HCT116 (cell line): ENCODE data around the gene CRB1. TPM values are rescaled to one million over a fixed set of nuclear protein-coding genes. Genes with fewer than 3 reads are reported as not detected.

Source experiments
- ATAC-seq: fragments of 200-7000 bp; cut with Tn5 transposase; 2 replicates; pipeline ENCODE4 v1.9.1; 2020; ENCODE audit warnings: mild to moderate bottlenecking, moderate library complexity
- BruUV-seq: library from RNA; stranded (reverse); fragments of 400-500 nt; replicated peaks from 2 replicates; lab custom pipeline; 2021; lab: Mats Ljungman, UMichigan
- CTCF ChIA-PET: fragments of 300-600 bp; sonication (Branson Sonifier 250); formaldehyde crosslinking; loops from one replicate; lab custom pipeline; 2021; ENCODE audit warnings: antibody characterized with exemption; lab: Charles Lee
- POLR2A ChIA-PET: fragments of 300-600, 350-600 bp; sonication (Branson Sonifier 250); formaldehyde crosslinking; loops from one replicate; lab custom pipeline; 2021; ENCODE audit warnings: antibody characterized with exemption; lab: Charles Lee
- RAD21 ChIA-PET, 2 experiments: fragments of 300-600 bp; sonication (Branson Sonifier 250); formaldehyde crosslinking; loops; one replicate each; lab custom pipeline; 2023; ENCODE audit warnings: low total read pairs in 2 of 2; ENCODE audit not compliant: uncharacterized antibody in 2 of 2, unreplicated experiment in 2 of 2, low non-redundant PET in 1 of 2; lab: Charles Lee
- DNase-seq: peaks from one replicate; pipeline ENCODE4 v3.0.0-alpha.2; 2010; ENCODE audit warnings: low read depth, low spot score
- H2AFZ ChIP-seq: fragments of 200-600 bp; shearing (Covaris generic), sonication (generic); 2 replicates; pipeline ENCODE4 v1.6.1; 2017; ENCODE audit warnings: low read depth, mixed run types, mixed read lengths, antibody characterized with exemption, low read length; ENCODE audit not compliant: poor library complexity, severe bottlenecking
- H3K27ac ChIP-seq: 2 replicates; pipeline ENCODE4 v1.5.1; 2012; ENCODE audit warnings: low read depth, low read length
- H3K27me3 ChIP-seq: fragments of 200-600 bp; sonication (generic); 2 replicates; pipeline ENCODE4 v1.6.1; 2016; ENCODE audit warnings: mixed run types, low read length, mixed read lengths; ENCODE audit not compliant: insufficient read depth
- H3K36me3 ChIP-seq, 2 experiments: fragments of 200-500 bp in 1 of 2; fragments of 200-600 bp in 1 of 2; sonication (Bioruptor generic) in 1 of 2; sonication (generic) in 1 of 2; 2 replicates each; pipeline versions ENCODE4 v1.5.1 to v1.6.1; 2014 to 2016; ENCODE audit warnings: low read length in 2 of 2, inconsistent platforms in 1 of 2, mixed read lengths in 1 of 2, mixed run types in 1 of 2; ENCODE audit not compliant: insufficient read depth in 2 of 2, control insufficient read depth in 1 of 2
- H3K4me1 ChIP-seq, 2 experiments: fragments of 200-600 bp in 1 of 2; sonication (generic) in 1 of 2; 2 replicates each; pipeline versions ENCODE4 v1.5.1 to v1.6.1; 2012 to 2017; ENCODE audit warnings: low read length in 2 of 2, inconsistent platforms in 1 of 2, mild to moderate bottlenecking in 1 of 2, mixed read lengths in 1 of 2, mixed run types in 1 of 2, moderate library complexity in 1 of 2; ENCODE audit not compliant: insufficient read depth in 2 of 2, control insufficient read depth in 1 of 2
- H3K4me2 ChIP-seq: fragments of 200-600 bp; sonication (generic); 2 replicates; pipeline ENCODE4 v1.6.1; 2017; ENCODE audit warnings: mixed run types, low read length, mixed read lengths
- H3K4me3 ChIP-seq, 2 experiments: fragments of 200-600 bp in 1 of 2; sonication (generic) in 1 of 2; replicated peaks in 1 of 2; 2 replicates each; pipeline ENCODE4 v1.5.1; 2011 to 2016; ENCODE audit warnings: low read length in 2 of 2, control low read depth in 1 of 2, low read depth in 1 of 2, mild to moderate bottlenecking in 1 of 2, mixed read lengths in 1 of 2, mixed run types in 1 of 2
- H3K79me2 ChIP-seq: fragments of 200-600 bp; sonication (generic); 2 replicates; pipeline ENCODE4 v1.6.1; 2017; ENCODE audit warnings: mild to moderate bottlenecking, mixed run types, low read length, moderate library complexity, mixed read lengths; ENCODE audit not compliant: insufficient read depth
- H3K9ac ChIP-seq: fragments of 200-600 bp; sonication (generic); 2 replicates; pipeline ENCODE4 v1.6.1; 2016; ENCODE audit warnings: low read length, mixed read lengths
- H3K9me2 ChIP-seq: fragments of 200-600 bp; sonication (generic), shearing (Covaris generic); 2 replicates; pipeline ENCODE4 v1.6.1; 2017; ENCODE audit warnings: mixed run types, mild to moderate bottlenecking, moderate library complexity; ENCODE audit not compliant: insufficient read depth
- H3K9me3 ChIP-seq, 2 experiments: fragments of 200-500 bp in 1 of 2; fragments of 200-600 bp in 1 of 2; sonication (Bioruptor generic) in 1 of 2; sonication (generic) in 1 of 2; 2 replicates each; pipeline ENCODE4 v1.6.1; 2014 to 2017; ENCODE audit warnings: low read length in 2 of 2, mixed read lengths in 2 of 2, inconsistent platforms in 1 of 2, low read depth in 1 of 2, mild to moderate bottlenecking in 1 of 2, mixed run types in 1 of 2, moderate library complexity in 1 of 2; ENCODE audit not compliant: control insufficient read depth in 1 of 2, insufficient read depth in 1 of 2
- H4K20me1 ChIP-seq: fragments of 200-600 bp; sonication (generic), shearing (Covaris generic); 2 replicates; pipeline ENCODE4 v1.6.1; 2017; ENCODE audit warnings: mixed run types, mild to moderate bottlenecking, moderate library complexity; ENCODE audit not compliant: insufficient read depth
- ATF3 ChIP-seq: IDR thresholded peaks from 2 replicates; pipeline ENCODE4 v1.6.1; 2012
- CBX3 ChIP-seq: IDR thresholded peaks from 2 replicates; pipeline ENCODE4 v1.6.1; 2012; ENCODE audit warnings: low read depth
- CEBPB ChIP-seq: IDR thresholded peaks from 2 replicates; pipeline ENCODE4 v1.6.1; 2012; ENCODE audit warnings: low read depth
- EGR1 ChIP-seq: IDR thresholded peaks from 2 replicates; pipeline ENCODE4 v1.6.1; 2012; ENCODE audit warnings: low read depth
- ELF1 ChIP-seq: IDR thresholded peaks from 2 replicates; pipeline ENCODE4 v1.6.1; 2012; ENCODE audit warnings: low read depth, borderline replicate concordance
- EZH2phosphoT487 ChIP-seq: fragments of 200-600 bp; IDR thresholded peaks from 2 replicates; pipeline ENCODE4 v1.6.1; 2018; ENCODE audit warnings: antibody characterized with exemption, borderline replicate concordance
- FOSL1 ChIP-seq: IDR thresholded peaks from 2 replicates; pipeline ENCODE4 v1.6.1; 2012; ENCODE audit warnings: low read depth
- JUND ChIP-seq: IDR thresholded peaks from 2 replicates; pipeline ENCODE4 v1.6.1; 2012
- POLR2A ChIP-seq: IDR thresholded peaks from 2 replicates; pipeline ENCODE4 v1.7.0; 2011; ENCODE audit warnings: borderline replicate concordance; ENCODE audit not compliant: insufficient read depth, insufficient read length; ENCODE audit errors: extremely low read depth
- POLR2AphosphoS5 ChIP-seq: IDR thresholded peaks from 2 replicates; pipeline ENCODE4 v1.6.1; 2011; ENCODE audit warnings: mild to moderate bottlenecking, low read depth, low read length, moderate library complexity
- SIN3A ChIP-seq: IDR thresholded peaks from 2 replicates; pipeline ENCODE4 v1.6.1; 2012; ENCODE audit warnings: low read depth
- SRF ChIP-seq: IDR thresholded peaks from 2 replicates; pipeline ENCODE4 v1.6.1; 2012; ENCODE audit warnings: low read depth
- TCF7L2 ChIP-seq: IDR thresholded peaks from 2 replicates; pipeline ENCODE4 v1.7.0; 2011; ENCODE audit warnings: borderline replicate concordance, inconsistent platforms; ENCODE audit not compliant: insufficient read depth, insufficient read length; ENCODE audit errors: extremely low read depth
- YY1 ChIP-seq: IDR thresholded peaks from 2 replicates; pipeline ENCODE4 v1.6.1; 2011; ENCODE audit warnings: low read length, low read depth, moderate library complexity, mild to moderate bottlenecking; ENCODE audit not compliant: insufficient replicate concordance; ENCODE audit errors: extremely low read depth
- ZBTB33 ChIP-seq: IDR thresholded peaks from 2 replicates; pipeline ENCODE4 v1.6.1; 2011; ENCODE audit warnings: mild to moderate bottlenecking, low read length, moderate library complexity; ENCODE audit not compliant: insufficient replicate concordance; ENCODE audit errors: extremely low read depth
- ZFX ChIP-seq: fragments of 450-650 bp; IDR thresholded peaks from 2 replicates; pipeline ENCODE4 v1.6.1; 2017
- ZNF274 ChIP-seq: fragments of 200-500 bp; sonication (Bioruptor generic); IDR thresholded peaks from 2 replicates; pipeline ENCODE4 v1.6.1; 2014; ENCODE audit warnings: mild to moderate bottlenecking, low read depth, low read length, inconsistent platforms
- intact Hi-C: fragments of 100-400 bp; cut with micrococcal nuclease; formaldehyde crosslinking; loops from 2 replicates; pipeline ENCODE4 v1.10.0; 2022
- total RNA-seq: library from RNA; stranded (reverse); gene quantifications from one replicate; pipeline ENCODE4 v1.2.1, GENCODE V29; 2021; ENCODE audit not compliant: unreplicated experiment
- TF ChIP-seq, protein P1 (sequence below): IDR thresholded peaks from 2 replicates; pipeline ENCODE4 v1.6.1; 2012
- TF ChIP-seq, protein P2 (sequence below): IDR thresholded peaks from 2 replicates; pipeline ENCODE4 v1.6.1; 2012; ENCODE audit warnings: low read depth
- TF ChIP-seq, protein P3 (sequence below), 3 experiments: fragments of 200-600 bp in 1 of 3; sonication (generic) in 1 of 3; IDR thresholded peaks in 2 of 3; conservative IDR thresholded peaks in 1 of 3; 2 replicates each; pipeline ENCODE4 v1.5.1; 2012 to 2017; ENCODE audit warnings: low read depth in 2 of 3, low read length in 2 of 3, antibody characterized with exemption in 1 of 3, borderline replicate concordance in 1 of 3, control low read depth in 1 of 3, mild to moderate bottlenecking in 1 of 3, mixed read lengths in 1 of 3, mixed run types in 1 of 3, moderate library complexity in 1 of 3; ENCODE audit not compliant: insufficient read depth in 1 of 3

Gene CRB1
- total RNA-seq, 1 experiment from 2014 or later: 0.07 TPM

DNA sequence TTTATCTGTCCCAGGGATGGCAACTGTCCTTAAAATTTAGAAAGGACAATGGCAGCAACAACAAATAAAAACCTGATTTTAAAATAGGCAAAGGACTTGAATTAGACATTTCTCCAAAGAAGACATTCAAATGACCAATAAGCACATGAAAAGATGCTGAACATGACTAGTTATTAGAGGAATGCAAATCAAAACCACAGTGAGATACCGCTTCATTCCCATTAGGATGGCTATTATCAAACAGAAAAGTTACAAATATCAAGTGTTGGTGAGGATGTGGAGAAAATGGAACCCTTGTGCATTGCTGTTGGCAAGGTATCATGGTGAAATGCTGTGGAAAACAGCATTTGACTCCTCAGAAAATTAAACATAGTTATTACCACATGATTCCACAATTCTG, 120.7 kb downstream of the CRB1 start:
- DNase-seq: no peak
- H3K9me2 ChIP-seq: no peaks in the 10 kb centered on the region
- no peaks in the 10 kb centered on the region for H3K79me2 ChIP-seq
- ATAC-seq: no peak
- no peak overlapping the region for H3K4me3 ChIP-seq
- no peaks in the 10 kb centered on the region for H3K4me1 ChIP-seq
- no peaks in the 10 kb centered on the region for H3K27me3 ChIP-seq
- no peaks in the 10 kb centered on the region for H3K36me3 ChIP-seq
- CTCF ChIA-PET: no interaction called here
- BruUV-seq: no TSS peak
- intact Hi-C loops: no loop called here
- H3K27ac ChIP-seq: no peak overlapping the region
- H3K9ac ChIP-seq: no peak overlapping the region
- H3K4me2 ChIP-seq: no peak overlapping the region
- no peaks in the 10 kb centered on the region for H3K9me3 ChIP-seq
- H2AFZ ChIP-seq: no peak overlapping the region
- RAD21 ChIA-PET: no interaction called here
- POLR2A ChIA-PET: no interaction called here
- no peaks in the 10 kb centered on the region for H4K20me1 ChIP-seq
- TF ChIP-seq, protein P1, sequence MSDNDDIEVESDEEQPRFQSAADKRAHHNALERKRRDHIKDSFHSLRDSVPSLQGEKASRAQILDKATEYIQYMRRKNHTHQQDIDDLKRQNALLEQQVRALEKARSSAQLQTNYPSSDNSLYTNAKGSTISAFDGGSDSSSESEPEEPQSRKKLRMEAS: no peak
- TF ChIP-seq YY1 (no peak), ELF1 (no peak), CEBPB (no peak), POLR2A (no peak), ZFX (no peak), EZH2phosphoT487 (no peak), TCF7L2 (no peak), JUND (no peak), ZBTB33 (no peak), CBX3 (no peak), SIN3A (no peak), SRF (no peak), EGR1 (no peak), ATF3 (no peak), ZNF274 (no peak), FOSL1 (no peak), POLR2AphosphoS5 (no peak)
- TF ChIP-seq, protein P2, sequence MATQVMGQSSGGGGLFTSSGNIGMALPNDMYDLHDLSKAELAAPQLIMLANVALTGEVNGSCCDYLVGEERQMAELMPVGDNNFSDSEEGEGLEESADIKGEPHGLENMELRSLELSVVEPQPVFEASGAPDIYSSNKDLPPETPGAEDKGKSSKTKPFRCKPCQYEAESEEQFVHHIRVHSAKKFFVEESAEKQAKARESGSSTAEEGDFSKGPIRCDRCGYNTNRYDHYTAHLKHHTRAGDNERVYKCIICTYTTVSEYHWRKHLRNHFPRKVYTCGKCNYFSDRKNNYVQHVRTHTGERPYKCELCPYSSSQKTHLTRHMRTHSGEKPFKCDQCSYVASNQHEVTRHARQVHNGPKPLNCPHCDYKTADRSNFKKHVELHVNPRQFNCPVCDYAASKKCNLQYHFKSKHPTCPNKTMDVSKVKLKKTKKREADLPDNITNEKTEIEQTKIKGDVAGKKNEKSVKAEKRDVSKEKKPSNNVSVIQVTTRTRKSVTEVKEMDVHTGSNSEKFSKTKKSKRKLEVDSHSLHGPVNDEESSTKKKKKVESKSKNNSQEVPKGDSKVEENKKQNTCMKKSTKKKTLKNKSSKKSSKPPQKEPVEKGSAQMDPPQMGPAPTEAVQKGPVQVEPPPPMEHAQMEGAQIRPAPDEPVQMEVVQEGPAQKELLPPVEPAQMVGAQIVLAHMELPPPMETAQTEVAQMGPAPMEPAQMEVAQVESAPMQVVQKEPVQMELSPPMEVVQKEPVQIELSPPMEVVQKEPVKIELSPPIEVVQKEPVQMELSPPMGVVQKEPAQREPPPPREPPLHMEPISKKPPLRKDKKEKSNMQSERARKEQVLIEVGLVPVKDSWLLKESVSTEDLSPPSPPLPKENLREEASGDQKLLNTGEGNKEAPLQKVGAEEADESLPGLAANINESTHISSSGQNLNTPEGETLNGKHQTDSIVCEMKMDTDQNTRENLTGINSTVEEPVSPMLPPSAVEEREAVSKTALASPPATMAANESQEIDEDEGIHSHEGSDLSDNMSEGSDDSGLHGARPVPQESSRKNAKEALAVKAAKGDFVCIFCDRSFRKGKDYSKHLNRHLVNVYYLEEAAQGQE: no peak
- TF ChIP-seq, protein P3, sequence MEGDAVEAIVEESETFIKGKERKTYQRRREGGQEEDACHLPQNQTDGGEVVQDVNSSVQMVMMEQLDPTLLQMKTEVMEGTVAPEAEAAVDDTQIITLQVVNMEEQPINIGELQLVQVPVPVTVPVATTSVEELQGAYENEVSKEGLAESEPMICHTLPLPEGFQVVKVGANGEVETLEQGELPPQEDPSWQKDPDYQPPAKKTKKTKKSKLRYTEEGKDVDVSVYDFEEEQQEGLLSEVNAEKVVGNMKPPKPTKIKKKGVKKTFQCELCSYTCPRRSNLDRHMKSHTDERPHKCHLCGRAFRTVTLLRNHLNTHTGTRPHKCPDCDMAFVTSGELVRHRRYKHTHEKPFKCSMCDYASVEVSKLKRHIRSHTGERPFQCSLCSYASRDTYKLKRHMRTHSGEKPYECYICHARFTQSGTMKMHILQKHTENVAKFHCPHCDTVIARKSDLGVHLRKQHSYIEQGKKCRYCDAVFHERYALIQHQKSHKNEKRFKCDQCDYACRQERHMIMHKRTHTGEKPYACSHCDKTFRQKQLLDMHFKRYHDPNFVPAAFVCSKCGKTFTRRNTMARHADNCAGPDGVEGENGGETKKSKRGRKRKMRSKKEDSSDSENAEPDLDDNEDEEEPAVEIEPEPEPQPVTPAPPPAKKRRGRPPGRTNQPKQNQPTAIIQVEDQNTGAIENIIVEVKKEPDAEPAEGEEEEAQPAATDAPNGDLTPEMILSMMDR (IDR thresholded peaks at IDR 0.05 in 2 of 3, conservative IDR thresholded peaks at IDR 0.05 in 1 of 3; ENCODE audit: borderline replicate concordance in 1 of 3, insufficient read depth in 1 of 3, low read depth in 2 of 3, low read length in 2 of 3): no peak
